ENCODE results near the gene ADK. TPM values are rescaled to one million over a fixed set of nuclear protein-coding genes. Genes with fewer than 3 reads are reported as not detected.

ADK gene
- total and polyA plus RNA-seq, 2 of the 13 experiments (the other 11 are each of a cell fraction or from before 2014, with no cell fraction given), result 48.6 to 79.1 TPM

DNA sequence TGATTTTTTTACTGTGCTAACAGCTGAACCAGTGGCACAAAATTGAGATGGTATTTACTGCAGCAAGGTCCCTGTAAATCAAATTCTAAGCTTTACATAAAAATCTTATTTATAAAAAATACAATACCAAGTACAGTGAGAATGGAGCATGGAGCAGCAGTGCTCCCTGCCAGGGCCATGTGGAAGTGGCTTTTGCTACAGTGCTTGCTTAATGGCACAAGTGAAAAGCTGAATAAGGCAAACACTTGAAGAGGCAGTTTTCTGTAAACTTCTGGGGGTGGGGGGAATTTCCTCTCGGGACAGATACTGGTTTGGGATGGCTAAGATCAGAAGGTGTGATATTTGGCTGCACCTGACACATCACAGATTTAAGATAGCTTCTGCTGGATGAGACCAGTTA, 27.9 kb upstream of the ADK start:
- intact Hi-C loops (cut with micrococcal nuclease; ENCODE audit: unreplicated experiment), result no loop called here
- no peak overlapping the region for H2AFZ ChIP-seq (ENCODE audit: low read length)
- DNase-seq (ENCODE audit: low spot score), result no peak
- in situ Hi-C loops (cut with HindIII; ENCODE audit: extremely low pct_ligation_motif_present, low pct_unique_long_range_greater_than_20kb), result no loop called here
- H3K9ac ChIP-seq (ENCODE audit: insufficient read depth, low read depth, low read length), result no peak overlapping the region
- BruUV-seq (replicated peaks), result TSS peak; percentile 29
- H3K36me3 ChIP-seq (replicated peaks in 1 of 2; ENCODE audit: control insufficient read depth in 1 of 2, insufficient read depth in 2 of 2, low read length in 2 of 2), result peaks cover 15 to 67% of the 10 kb centered on the region in 2 experiments
- POLR2A ChIA-PET, result no interaction called here
- TF ChIP-seq ZNF570 (CRISPR knock-in tag; IDR thresholded peaks at IDR 0.05; ENCODE audit: borderline replicate concordance), result no peak
- no peak for TF ChIP-seq POGK (CRISPR knock-in tag; conservative IDR thresholded peaks at IDR 0.05)
- no peak for TF ChIP-seq PBX2 (CRISPR knock-in tag; IDR thresholded peaks at IDR 0.05)
- TF ChIP-seq ZNF879 (CRISPR knock-in tag; IDR thresholded peaks at IDR 0.05), result no peak
- TF ChIP-seq, protein P1, sequence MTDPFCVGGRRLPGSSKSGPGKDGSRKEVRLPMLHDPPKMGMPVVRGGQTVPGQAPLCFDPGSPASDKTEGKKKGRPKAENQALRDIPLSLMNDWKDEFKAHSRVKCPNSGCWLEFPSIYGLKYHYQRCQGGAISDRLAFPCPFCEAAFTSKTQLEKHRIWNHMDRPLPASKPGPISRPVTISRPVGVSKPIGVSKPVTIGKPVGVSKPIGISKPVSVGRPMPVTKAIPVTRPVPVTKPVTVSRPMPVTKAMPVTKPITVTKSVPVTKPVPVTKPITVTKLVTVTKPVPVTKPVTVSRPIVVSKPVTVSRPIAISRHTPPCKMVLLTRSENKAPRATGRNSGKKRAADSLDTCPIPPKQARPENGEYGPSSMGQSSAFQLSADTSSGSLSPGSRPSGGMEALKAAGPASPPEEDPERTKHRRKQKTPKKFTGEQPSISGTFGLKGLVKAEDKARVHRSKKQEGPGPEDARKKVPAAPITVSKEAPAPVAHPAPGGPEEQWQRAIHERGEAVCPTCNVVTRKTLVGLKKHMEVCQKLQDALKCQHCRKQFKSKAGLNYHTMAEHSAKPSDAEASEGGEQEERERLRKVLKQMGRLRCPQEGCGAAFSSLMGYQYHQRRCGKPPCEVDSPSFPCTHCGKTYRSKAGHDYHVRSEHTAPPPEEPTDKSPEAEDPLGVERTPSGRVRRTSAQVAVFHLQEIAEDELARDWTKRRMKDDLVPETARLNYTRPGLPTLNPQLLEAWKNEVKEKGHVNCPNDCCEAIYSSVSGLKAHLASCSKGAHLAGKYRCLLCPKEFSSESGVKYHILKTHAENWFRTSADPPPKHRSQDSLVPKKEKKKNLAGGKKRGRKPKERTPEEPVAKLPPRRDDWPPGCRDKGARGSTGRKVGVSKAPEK (CRISPR knock-in tag; IDR thresholded peaks at IDR 0.05; ENCODE audit: borderline replicate concordance), result no peak
- no peak for TF ChIP-seq ZFAT (CRISPR knock-in tag; conservative IDR thresholded peaks at IDR 0.05)
- TF ChIP-seq, protein P2, sequence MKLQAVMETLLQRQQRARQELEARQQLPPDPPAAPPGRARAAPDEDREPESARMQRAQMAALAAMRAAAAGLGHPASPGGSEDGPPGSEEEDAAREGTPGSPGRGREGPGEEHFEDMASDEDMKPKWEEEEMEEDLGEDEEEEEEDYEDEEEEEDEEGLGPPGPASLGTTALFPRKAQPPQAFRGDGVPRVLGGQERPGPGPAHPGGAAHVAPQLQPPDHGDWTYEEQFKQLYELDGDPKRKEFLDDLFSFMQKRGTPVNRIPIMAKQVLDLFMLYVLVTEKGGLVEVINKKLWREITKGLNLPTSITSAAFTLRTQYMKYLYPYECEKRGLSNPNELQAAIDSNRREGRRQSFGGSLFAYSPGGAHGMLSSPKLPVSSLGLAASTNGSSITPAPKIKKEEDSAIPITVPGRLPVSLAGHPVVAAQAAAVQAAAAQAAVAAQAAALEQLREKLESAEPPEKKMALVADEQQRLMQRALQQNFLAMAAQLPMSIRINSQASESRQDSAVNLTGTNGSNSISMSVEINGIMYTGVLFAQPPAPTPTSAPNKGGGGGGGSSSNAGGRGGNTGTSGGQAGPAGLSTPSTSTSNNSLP (IDR thresholded peaks at IDR 0.05; ENCODE audit: low read depth, low read length), result no peak
- TF ChIP-seq PHF20 (CRISPR knock-in tag; IDR thresholded peaks at IDR 0.05), result no peak
- no peak for TF ChIP-seq ZNF280D (CRISPR knock-in tag; IDR thresholded peaks at IDR 0.05)
- TF ChIP-seq, protein P3, sequence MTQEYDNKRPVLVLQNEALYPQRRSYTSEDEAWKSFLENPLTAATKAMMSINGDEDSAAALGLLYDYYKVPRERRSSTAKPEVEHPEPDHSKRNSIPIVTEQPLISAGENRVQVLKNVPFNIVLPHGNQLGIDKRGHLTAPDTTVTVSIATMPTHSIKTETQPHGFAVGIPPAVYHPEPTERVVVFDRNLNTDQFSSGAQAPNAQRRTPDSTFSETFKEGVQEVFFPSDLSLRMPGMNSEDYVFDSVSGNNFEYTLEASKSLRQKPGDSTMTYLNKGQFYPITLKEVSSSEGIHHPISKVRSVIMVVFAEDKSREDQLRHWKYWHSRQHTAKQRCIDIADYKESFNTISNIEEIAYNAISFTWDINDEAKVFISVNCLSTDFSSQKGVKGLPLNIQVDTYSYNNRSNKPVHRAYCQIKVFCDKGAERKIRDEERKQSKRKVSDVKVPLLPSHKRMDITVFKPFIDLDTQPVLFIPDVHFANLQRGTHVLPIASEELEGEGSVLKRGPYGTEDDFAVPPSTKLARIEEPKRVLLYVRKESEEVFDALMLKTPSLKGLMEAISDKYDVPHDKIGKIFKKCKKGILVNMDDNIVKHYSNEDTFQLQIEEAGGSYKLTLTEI (CRISPR knock-in tag; conservative IDR thresholded peaks at IDR 0.05), result no peak
- WGBS (ENCODE audit: low lambda C conversion rate), result 0% methylated on average over 1 of the region's 1 CpG
- H3K4me3 ChIP-seq (replicated peaks in 1 of 3; ENCODE audit: insufficient read depth in 1 of 3, low read depth in 2 of 3, low read length in 3 of 3), result no peak overlapping the region
- no peaks in the 10 kb centered on the region for H3K79me2 ChIP-seq (ENCODE audit: insufficient read depth, low read length)
- no peak overlapping the region for H3K4me2 ChIP-seq (ENCODE audit: low read depth, low read length)
- no peak overlapping the region for H3K27ac ChIP-seq (ENCODE audit: extremely low read length, insufficient read depth, low read length)
- H3K27me3 ChIP-seq (ENCODE audit: control insufficient read depth in 1 of 2, insufficient read depth in 2 of 2, low read length in 2 of 2), result no peaks in the 10 kb centered on the region
- H3K4me1 ChIP-seq (ENCODE audit: insufficient read depth, low read length), result no peaks in the 10 kb centered on the region
- H4K20me1 ChIP-seq (ENCODE audit: insufficient read depth, low read length), result no peaks in the 10 kb centered on the region
- no peak for ATAC-seq
- no peak for FAIRE-seq
- CTCF ChIA-PET (ENCODE audit: low intra/inter-chr PET ratio, low total read pairs), result no interaction called here
- H3K9me3 ChIP-seq (ENCODE audit: low read length), result no peaks in the 10 kb centered on the region
